ENCODE results near the gene TGFBR2. TPM values are rescaled to one million over a fixed set of nuclear protein-coding genes. Genes with fewer than 3 reads are reported as not detected.

The TGFBR2 gene
- total and polyA plus RNA-seq, 2 of the 13 experiments (the other 11 are each of a cell fraction or from before 2014, with no cell fraction given), result 82.2 to 187 TPM

DNA sequence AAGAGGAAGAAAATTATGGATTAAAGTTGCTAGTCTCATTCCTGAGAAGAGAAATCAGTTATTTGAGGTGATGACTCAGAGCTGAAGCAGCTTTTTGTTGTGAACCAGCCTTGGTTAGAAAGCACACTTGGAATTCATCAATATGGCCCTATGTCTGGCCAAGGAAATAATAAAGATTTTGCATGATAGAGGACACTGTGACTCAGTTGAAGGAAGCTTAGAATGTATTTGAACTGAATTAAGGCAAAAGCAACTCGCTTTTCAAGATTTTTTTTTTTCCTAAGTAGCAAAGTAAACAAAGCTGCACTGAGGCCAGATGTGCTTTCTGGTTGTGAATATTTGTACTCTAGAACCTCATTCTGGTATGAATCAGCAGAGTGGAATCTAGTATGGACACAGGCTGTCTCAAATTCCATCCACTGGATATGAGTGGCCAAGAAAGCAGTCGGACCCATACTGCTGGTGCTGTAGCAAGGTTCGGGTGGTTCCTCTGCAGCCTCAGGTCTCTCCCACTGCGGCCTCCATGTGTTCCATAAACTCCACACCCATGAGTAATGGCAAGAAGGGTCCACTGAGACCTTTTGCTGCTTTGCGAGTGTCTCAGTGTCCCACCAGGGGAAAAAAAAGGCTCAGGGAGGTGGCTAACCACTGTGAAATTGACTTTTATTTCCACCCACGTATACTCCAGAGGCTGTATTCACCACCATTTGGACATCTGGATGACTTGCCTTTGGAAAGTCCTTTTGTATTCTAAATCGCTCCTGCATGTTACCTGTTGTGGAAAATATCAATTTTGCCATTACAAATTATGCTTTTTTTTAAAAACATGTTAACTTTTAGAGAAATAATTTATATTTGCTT lies 53.1 kb downstream of the TGFBR2 start (continued):
- TF ChIP-seq, protein P1, sequence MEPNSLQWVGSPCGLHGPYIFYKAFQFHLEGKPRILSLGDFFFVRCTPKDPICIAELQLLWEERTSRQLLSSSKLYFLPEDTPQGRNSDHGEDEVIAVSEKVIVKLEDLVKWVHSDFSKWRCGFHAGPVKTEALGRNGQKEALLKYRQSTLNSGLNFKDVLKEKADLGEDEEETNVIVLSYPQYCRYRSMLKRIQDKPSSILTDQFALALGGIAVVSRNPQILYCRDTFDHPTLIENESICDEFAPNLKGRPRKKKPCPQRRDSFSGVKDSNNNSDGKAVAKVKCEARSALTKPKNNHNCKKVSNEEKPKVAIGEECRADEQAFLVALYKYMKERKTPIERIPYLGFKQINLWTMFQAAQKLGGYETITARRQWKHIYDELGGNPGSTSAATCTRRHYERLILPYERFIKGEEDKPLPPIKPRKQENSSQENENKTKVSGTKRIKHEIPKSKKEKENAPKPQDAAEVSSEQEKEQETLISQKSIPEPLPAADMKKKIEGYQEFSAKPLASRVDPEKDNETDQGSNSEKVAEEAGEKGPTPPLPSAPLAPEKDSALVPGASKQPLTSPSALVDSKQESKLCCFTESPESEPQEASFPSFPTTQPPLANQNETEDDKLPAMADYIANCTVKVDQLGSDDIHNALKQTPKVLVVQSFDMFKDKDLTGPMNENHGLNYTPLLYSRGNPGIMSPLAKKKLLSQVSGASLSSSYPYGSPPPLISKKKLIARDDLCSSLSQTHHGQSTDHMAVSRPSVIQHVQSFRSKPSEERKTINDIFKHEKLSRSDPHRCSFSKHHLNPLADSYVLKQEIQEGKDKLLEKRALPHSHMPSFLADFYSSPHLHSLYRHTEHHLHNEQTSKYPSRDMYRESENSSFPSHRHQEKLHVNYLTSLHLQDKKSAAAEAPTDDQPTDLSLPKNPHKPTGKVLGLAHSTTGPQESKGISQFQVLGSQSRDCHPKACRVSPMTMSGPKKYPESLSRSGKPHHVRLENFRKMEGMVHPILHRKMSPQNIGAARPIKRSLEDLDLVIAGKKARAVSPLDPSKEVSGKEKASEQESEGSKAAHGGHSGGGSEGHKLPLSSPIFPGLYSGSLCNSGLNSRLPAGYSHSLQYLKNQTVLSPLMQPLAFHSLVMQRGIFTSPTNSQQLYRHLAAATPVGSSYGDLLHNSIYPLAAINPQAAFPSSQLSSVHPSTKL (CRISPR knock-in tag; IDR thresholded peaks at IDR 0.05), result peak; percentile 46
- TF ChIP-seq, protein P2, sequence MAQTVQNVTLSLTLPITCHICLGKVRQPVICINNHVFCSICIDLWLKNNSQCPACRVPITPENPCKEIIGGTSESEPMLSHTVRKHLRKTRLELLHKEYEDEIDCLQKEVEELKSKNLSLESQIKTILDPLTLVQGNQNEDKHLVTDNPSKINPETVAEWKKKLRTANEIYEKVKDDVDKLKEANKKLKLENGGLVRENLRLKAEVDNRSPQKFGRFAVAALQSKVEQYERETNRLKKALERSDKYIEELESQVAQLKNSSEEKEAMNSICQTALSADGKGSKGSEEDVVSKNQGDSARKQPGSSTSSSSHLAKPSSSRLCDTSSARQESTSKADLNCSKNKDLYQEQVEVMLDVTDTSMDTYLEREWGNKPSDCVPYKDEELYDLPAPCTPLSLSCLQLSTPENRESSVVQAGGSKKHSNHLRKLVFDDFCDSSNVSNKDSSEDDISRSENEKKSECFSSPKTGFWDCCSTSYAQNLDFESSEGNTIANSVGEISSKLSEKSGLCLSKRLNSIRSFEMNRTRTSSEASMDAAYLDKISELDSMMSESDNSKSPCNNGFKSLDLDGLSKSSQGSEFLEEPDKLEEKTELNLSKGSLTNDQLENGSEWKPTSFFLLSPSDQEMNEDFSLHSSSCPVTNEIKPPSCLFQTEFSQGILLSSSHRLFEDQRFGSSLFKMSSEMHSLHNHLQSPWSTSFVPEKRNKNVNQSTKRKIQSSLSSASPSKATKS (CRISPR knock-in tag; IDR thresholded peaks at IDR 0.05), result no peak
- TF ChIP-seq, protein P3, sequence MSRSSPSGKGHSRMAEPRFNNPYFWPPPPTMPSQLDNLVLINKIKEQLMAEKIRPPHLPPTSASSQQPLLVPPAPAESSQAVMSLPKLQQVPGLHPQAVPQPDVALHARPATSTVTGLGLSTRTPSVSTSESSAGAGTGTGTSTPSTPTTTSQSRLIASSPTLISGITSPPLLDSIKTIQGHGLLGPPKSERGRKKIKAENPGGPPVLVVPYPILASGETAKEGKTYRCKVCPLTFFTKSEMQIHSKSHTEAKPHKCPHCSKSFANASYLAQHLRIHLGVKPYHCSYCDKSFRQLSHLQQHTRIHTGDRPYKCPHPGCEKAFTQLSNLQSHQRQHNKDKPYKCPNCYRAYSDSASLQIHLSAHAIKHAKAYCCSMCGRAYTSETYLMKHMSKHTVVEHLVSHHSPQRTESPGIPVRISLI (CRISPR knock-in tag; IDR thresholded peaks at IDR 0.05; ENCODE audit: borderline replicate concordance), result peak; percentile 84; the same call in 1 of the 2 replicates
- no peak for TF ChIP-seq ZNF644 (CRISPR knock-in tag; IDR thresholded peaks at IDR 0.05; ENCODE audit: low read depth)
- peak; percentile 19; the same call in 1 of the 2 replicates for TF ChIP-seq KAT8 (CRISPR knock-in tag; IDR thresholded peaks at IDR 0.05)
- TF ChIP-seq ZNF354B (CRISPR knock-in tag; IDR thresholded peaks at IDR 0.05), result no peak
- TF ChIP-seq SOX6 (IDR thresholded peaks at IDR 0.05), result no peak
- 0 out of 2 replicates have a peak, but pooled peaks have one; percentile 20 for TF ChIP-seq SOX6 (CRISPR knock-in tag; IDR thresholded peaks at IDR 0.05)
- TF ChIP-seq ZNF24 (IDR thresholded peaks at IDR 0.05), result no peak
- TF ChIP-seq MIXL1 (CRISPR knock-in tag; IDR thresholded peaks at IDR 0.05), result peak; percentile 14; the same call in 1 of the 2 replicates
- no peak for TF ChIP-seq YEATS2 (CRISPR knock-in tag; IDR thresholded peaks at IDR 0.05; ENCODE audit: borderline replicate concordance)
- TF ChIP-seq DPF2 (CRISPR knock-in tag; IDR thresholded peaks at IDR 0.05; ENCODE audit: borderline replicate concordance, low read depth), result peak; percentile 26; the same call in 1 of the 2 replicates
- TF ChIP-seq, protein P4, sequence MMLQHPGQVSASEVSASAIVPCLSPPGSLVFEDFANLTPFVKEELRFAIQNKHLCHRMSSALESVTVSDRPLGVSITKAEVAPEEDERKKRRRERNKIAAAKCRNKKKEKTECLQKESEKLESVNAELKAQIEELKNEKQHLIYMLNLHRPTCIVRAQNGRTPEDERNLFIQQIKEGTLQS (CRISPR knock-in tag; IDR thresholded peaks at IDR 0.05), result 0 out of 2 replicates have a peak, but pooled peaks have one; percentile 34
- TF ChIP-seq SIX4 (CRISPR knock-in tag; IDR thresholded peaks at IDR 0.05), result peak; percentile 31; the same call in 1 of the 2 replicates
- no peak for TF ChIP-seq HOXA3 (CRISPR knock-in tag; IDR thresholded peaks at IDR 0.05)
- TF ChIP-seq, protein P5, sequence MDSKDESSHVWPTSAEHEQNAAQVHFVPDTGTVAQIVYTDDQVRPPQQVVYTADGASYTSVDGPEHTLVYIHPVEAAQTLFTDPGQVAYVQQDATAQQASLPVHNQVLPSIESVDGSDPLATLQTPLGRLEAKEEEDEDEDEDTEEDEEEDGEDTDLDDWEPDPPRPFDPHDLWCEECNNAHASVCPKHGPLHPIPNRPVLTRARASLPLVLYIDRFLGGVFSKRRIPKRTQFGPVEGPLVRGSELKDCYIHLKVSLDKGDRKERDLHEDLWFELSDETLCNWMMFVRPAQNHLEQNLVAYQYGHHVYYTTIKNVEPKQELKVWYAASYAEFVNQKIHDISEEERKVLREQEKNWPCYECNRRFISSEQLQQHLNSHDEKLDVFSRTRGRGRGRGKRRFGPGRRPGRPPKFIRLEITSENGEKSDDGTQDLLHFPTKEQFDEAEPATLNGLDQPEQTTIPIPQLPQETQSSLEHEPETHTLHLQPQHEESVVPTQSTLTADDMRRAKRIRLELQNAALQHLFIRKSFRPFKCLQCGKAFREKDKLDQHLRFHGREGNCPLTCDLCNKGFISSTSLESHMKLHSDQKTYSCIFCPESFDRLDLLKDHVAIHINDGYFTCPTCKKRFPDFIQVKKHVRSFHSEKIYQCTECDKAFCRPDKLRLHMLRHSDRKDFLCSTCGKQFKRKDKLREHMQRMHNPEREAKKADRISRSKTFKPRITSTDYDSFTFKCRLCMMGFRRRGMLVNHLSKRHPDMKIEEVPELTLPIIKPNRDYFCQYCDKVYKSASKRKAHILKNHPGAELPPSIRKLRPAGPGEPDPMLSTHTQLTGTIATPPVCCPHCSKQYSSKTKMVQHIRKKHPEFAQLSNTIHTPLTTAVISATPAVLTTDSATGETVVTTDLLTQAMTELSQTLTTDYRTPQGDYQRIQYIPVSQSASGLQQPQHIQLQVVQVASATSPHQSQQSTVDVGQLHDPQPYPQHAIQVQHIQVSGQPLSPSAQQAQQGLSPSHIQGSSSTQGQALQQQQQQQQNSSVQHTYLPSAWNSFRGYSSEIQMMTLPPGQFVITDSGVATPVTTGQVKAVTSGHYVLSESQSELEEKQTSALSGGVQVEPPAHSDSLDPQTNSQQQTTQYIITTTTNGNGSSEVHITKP (CRISPR knock-in tag; IDR thresholded peaks at IDR 0.05; ENCODE audit: low read depth), result no peak
- no peak for TF ChIP-seq ZNF652 (CRISPR knock-in tag; IDR thresholded peaks at IDR 0.05; ENCODE audit: borderline replicate concordance, low read depth)

Data from HepG2 (cell line).